GM18517 (cell line): ENCODE results near the gene TRUB1.
A peak's percentile ranks its signal among the peaks of the same experiment; 100 is the strongest.
"Not testable (repeated sequence)": the region's sequence is repeated elsewhere in the genome, so short reads cannot be mapped to it uniquely, and the experiment has no call there.

Experiments used
- ATAC-seq: cut with Tn5 transposase; IDR thresholded peaks from one replicate; pipeline ENCODE4 v1.9.1; 2021; ENCODE audit warnings: mild to moderate bottlenecking, moderate library complexity; ENCODE audit not compliant: unreplicated experiment

The TRUB1 gene

DNA sequence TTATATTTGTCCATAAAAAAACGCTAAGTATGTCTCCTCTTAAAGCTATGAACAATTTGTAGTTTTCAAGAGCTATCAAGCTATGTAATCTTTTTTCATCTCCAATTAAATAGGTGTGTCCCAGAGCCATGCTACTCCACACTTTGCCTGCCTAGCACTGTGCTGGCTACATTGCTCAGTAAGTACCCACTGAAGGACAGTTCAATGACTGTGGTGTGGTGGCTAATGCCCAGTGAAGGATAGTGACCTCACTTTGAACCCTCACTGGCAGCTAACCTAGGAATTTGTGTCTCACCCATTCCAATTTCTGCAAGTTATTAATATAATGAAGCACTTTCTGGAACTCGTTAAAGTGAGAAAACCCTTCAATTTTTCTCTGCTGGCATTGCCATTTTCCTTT lies 14.4 kb upstream of the TRUB1 start:
- no peak for ATAC-seq

DNA sequence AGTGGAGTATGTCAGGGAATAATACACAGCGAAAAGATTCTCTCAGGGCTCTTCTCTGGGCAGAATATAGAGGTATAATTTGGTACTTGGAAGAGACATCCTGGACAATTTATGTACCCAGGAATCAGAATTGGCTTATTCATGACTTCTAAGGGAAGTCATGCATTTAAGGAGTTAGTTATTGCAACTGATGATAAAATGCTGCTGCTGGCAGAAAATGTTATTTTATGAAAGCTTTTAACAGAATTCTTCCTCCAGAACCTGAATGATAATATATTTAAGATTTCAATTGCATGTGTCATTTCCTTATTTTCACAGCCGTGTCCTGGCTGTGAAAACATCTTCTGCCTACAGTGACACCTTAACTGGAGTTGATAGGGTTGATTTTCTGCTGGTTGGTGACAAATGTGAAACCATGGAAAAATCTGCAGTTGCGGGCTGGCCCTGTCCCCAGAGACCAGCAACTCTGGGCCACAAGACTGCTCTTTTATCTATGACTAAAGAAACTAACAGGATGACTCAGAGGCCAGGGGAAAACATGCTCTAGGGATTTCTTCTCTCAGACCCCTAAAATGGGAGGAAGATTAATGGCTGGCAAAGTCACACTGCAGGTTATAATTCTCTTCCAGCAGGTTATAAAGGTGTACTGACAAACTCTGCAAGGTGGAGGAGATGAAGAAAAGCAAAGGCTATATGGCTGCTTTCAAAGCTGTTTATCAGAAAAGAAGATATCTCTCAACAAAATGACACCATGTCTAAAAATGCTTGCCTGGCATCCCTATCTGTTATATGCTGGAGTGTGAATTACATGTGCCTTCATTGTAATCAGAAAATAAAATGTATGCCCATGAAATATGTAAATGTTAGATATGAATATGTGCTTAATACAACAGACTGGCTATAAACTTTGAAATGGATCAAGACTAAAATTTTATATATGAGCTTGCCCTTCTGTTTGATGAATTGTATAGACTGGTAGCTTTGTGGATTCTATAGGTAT lies 12.1 kb upstream of the TRUB1 start:
- peak; percentile 85 for ATAC-seq

DNA sequence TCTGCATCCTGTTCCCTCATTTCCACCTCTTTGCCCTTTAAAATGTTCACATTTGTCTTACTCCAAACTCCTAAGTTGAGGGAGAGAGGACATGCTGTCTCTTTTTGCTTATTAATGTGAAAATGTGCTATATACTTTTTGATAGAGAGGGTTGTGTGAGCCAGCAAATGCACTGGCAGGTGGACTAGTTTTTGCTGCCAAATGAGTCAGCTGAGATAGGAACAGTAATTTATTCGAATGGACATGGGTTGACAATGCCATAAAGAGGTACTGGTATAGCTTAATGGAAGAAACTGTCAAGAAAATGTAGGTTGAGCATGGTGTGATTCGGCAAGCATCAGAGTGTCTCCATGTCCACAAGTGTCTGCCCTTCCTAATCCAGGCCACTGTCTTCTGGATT lies 9.2 kb upstream of the TRUB1 start:
- no peak for ATAC-seq

- ATAC-seq = no peak
Measured at GRCh38 chr10:114930320-114930719, 7.7 kb upstream of the TRUB1 start.

DNA sequence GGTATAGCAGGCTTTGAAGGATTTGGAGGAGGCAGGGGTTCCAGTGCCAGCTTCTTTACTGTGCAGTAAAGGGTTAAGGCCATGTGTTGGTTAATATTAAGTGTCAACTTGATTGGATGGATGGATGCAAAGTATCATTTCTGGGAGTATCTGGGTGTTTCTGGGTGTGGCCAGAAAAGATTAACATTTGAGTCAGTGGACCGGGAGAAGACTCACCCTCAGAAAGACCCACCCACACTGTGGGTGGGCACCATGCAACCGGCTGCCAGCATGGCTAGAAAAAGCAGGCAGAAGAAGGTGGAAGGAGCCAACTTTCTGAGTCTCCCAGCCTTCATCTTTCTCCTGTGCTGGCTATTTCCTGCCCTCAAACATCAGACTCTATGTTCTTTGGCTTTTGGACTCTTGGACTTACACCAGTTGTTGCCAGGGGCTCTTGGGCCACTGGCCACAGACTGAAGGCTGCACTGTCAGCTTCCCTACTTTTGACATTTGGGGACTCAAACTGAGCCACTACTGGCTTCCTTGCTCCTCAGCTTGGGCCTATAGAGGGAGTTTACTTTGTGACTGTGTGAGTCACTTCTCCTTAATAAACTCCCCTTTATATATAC lies 6.8 kb upstream of the TRUB1 start:
- ATAC-seq = no peak

DNA sequence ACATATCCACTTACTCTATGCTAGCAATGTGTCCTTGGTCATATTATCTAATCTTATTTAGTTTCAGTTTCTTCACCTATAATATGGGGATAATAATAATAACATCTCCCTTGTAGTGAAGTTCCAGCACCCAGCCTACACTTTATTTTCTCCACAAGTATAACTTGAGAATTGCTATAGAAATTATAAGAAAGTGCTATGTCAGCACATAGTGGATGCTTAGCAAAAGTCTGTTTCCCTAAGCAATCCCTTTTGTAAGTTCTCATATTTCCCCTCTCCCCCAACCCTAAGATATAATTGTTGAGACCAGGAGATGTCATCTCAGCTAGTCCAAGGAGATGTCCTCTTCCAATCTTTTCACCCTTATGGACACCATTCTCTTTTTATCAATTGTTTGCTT lies 5.8 kb upstream of the TRUB1 start:
- no peak for ATAC-seq

DNA sequence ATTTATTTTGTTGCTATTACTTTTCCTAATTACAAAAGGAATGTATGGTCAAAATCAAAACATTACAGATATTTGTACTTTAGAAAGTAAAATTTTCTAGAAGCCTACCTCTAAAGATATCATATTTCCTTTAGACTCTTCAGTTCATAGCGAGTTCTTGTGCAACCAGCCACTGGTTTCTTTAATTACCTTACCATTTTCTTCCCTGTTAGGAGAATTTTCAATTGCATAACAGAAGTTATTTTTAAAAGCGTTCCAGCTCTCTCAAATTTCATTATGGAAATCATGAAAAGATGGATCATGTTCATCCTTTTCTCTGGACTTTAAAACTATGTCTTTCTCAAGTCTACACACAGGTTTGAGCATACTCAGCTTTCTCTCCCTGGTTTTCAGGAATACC lies 5.0 kb upstream of the TRUB1 start:
- ATAC-seq = no peak

DNA sequence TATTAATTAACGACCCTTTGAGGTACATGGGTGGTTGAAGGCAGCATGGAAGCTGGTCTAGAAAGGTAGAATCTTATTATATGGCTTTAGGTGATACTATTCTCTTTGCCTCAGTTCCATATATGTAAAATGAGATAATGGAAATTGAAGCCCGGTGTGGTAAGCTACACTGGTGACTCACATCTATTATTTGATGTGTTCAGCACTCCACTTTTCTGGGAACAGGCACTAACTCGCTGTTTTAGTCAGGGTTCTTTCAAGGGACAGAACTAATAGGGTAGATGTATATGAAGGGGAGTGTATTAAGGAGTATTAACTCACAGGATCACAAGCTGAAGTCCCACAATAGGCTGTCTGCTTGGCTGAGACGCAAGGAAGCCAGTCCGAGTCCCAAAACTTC lies 4.4 kb upstream of the TRUB1 start:
- no peak for ATAC-seq

- ATAC-seq = not testable (repeated sequence)
Measured at GRCh38 chr10:114933995-114934394, 4.0 kb upstream of the TRUB1 start.

DNA sequence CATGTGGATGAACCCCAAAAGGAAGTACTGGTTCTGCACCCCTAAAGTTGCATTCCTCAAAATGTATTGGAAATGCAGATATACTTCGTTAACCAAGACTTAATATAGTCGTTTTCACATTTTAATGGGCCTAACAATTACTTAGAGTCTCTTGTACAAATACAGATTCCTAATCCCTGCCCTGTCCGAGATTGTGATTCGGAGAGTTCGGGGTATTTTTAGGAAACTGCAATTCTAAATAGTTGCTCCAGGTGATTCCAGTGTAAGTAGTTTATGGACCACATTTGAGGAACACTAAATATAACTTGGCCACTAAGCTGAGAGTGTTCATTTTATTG lies 830 bp downstream of the TRUB1 start:
- no peak for ATAC-seq

DNA sequence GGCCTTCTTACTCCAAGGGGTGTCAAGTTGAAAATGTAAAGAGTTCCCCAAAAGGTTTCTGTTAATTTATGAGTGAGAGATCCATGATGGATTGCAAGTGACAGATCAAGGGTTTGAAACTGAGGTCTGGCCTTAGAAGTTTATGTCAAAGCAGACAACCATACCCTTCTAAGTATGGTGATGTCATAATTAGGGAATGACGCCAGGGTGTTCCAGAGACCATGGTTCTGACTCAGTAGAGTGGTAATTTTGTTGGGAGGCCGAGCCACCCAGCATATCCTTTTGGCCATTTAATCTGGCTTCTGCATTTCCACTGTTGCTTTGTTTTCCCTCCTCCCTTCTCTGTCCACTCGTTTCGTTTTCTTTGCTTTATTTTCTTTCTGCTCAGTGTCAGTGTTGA lies 2.7 kb downstream of the TRUB1 start:
- ATAC-seq = no peak

- ATAC-seq = no peak
Measured at GRCh38 chr10:114943000-114943399, 5.0 kb downstream of the TRUB1 start.

DNA sequence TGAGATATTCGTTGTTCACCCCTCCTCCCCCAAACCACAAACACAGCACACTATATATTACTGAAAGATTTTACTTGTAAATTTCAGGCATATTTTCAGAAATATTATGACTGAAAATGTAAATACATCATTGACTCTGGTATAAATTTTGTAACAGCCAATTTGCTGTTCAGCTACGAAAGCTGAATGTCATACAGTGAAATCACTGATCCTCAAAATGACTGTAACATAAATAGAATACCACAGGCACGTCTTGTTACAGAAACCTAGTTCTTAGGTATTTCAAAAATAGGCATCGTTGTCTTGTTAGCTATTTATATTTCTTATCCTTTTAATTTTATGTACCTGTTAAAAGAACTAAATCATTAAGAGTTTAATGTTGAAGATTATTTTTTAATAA lies 15.1 kb downstream of the TRUB1 start:
- peak; percentile 51 for ATAC-seq

DNA sequence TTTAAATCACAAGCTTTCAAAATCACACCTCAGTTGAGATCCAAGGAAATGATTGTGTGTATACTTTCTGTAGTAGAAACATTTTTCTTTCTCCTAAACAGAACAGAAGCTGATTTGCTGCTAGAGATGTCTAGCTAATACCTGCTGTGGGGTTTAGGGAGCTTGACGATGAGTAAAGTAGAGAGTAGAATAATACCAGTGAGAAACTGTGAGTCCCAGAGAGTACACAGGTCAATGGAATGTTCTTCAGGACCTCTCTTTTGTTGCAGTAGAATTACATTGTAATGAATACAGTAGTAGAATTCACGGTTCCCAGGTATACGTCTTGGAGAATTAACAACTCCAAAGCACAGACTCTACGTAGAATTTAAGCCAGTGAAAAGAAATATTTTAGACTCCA lies 18.0 kb downstream of the TRUB1 start:
- ATAC-seq = no peak

GRCh38 chr10:114956466-114956865 lies 18.5 kb downstream of the TRUB1 start:
- ATAC-seq = no peak

GRCh38 chr10:114957122-114957521 lies 19.1 kb downstream of the TRUB1 start:
- no peak for ATAC-seq

DNA sequence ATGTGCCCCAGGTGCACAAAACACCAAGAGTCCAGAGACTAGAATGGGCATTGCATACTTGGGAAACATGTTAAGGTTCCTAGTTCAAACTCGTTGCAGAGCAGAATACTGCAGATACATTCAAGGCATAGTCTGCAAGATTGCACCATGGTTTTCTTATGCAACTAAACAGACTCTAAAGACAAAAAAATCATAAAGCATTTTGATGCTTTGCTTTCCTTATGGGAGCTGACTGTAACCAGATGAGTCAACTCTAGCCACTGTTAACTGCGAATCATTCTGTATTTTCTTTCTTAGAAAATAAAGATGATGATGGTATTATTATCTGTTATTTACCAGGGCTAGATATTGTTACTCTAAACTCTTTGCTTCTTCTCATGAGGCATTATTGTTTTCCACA lies 19.7 kb downstream of the TRUB1 start:
- no peak for ATAC-seq

DNA sequence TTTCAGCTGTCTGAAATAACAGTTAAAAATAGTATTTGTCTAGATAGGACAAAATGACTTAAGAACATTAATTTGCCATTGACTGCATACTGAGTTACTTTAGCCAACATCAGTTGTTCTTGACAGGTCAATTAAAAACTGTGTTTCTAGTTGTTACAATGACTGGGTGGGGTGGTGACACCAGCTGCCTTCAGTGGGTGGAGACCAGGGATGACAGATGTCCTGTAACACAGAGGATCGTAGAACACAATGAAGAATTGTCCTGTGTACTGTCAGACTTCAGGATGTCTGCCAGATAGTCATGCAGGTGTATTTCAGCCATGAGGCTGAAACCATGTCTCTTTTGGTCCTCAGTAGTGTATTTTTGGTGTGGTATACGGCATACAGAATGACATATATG lies 24.4 kb downstream of the TRUB1 start:
- ATAC-seq = no peak

DNA sequence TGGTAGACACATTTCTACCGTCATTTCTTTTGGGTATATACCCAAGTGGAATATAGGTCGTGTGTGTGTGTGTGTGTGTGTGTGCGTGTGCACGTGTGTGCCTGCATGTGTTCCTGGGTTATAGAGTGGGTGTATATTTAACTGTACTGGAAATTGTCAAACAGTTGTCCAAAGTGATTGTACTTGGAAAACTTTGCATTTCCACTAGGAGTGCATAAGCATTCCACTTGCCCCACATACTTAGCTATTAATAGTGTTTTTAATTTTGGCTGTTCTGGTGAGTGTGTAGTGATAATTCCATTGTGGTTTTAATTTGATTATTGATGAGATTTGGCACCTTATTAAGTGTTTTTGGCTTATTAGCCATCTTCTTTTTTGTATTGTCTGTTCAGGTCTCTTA lies 25.9 kb downstream of the TRUB1 start:
- no peak for ATAC-seq

GRCh38 chr10:114967071-114967470 lies 29.1 kb downstream of the TRUB1 start:
- no peak for ATAC-seq

DNA sequence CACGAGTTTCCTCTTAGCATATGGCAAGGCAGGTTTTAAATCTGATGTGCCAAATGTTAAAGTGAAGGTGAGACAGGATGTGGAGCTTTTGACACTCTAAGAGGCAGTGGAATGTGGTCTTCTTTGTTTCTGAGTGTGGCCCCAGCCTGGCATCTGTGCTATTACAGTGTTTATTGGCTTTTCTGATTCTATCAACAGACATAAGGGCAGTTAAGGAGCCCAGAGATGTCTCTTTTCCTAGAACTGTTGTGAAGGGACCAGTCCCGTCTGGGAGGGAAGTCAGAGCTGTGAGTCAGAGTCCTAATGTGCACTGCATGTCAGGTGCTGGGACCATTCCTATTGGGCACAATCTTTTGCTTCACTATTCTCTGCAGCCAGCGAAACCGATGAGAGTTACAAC lies 32.5 kb downstream of the TRUB1 start:
- ATAC-seq = no peak

DNA sequence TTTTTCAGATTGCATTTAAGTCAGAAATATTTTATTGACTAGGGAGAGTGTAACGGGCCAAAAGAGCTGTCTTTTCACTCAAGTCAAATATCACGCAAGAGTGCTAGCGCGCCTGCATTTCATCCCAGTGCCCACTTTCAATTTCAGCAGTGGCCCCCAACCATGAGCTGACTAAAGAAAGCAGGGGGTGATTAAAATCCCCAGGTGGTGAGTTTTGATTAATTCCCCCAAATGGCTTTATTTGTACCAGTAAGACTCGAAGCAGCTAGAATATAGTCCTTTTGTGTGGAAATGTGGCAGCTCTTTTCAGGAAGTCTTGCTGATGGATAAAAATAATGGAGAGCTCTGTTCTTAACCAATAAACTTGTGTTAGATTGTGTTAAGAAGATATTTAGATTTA lies 35.3 kb downstream of the TRUB1 start:
- no peak for ATAC-seq

DNA sequence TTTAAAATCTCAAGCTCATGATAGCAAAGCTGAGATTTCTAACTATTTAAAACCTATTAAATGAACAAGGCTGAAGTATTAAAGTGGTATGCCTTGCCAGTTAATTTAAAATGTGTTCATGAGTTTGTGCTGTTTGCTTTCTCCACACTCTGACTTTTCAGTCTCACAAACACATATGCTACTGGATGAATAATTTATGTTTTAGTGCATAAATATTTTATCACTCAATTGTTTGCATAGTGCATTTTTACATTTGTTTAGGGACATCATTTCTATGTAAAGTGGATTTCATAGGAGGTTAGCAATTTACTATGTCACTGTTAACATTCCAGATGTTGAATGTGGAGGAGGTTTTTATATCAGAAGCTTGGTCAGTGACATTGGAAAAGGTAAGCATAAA lies 36.0 kb downstream of the TRUB1 start:
- ATAC-seq = no peak
